ENCODE data around the gene GOLGA1. TPM values are rescaled to one million over a fixed set of nuclear protein-coding genes. Genes with fewer than 3 reads are reported as not detected.
A peak's percentile ranks its signal among the peaks of the same experiment; 100 is the strongest.

The GOLGA1 gene
- polyA plus RNA-seq, 3 donors, result 3.1 to 15.7 (median 8.0) TPM

- TF ChIP-seq, protein P1, sequence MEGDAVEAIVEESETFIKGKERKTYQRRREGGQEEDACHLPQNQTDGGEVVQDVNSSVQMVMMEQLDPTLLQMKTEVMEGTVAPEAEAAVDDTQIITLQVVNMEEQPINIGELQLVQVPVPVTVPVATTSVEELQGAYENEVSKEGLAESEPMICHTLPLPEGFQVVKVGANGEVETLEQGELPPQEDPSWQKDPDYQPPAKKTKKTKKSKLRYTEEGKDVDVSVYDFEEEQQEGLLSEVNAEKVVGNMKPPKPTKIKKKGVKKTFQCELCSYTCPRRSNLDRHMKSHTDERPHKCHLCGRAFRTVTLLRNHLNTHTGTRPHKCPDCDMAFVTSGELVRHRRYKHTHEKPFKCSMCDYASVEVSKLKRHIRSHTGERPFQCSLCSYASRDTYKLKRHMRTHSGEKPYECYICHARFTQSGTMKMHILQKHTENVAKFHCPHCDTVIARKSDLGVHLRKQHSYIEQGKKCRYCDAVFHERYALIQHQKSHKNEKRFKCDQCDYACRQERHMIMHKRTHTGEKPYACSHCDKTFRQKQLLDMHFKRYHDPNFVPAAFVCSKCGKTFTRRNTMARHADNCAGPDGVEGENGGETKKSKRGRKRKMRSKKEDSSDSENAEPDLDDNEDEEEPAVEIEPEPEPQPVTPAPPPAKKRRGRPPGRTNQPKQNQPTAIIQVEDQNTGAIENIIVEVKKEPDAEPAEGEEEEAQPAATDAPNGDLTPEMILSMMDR (IDR thresholded peaks at IDR 0.05), result no peak
- Mint-ChIP-seq H3K4me1 (peaks cover 12% of the 10 kb centered on the region), H3K27ac (peak overlapping the region; percentile 10 to 76 (median 49)), H3K36me3 (peaks cover 81 to 86% of the 10 kb centered on the region in 2 donors), H3K9me3 (peaks cover 0 to 2% (median 0%) of the 10 kb centered on the region in 7 donors), H3K27me3 (ENCODE audit: low read depth in 3 of 3) (peaks cover 0 to 1% (median 0%) of the 10 kb centered on the region in 3 donors), H3K4me3 (no peak overlapping the region)
- no peak overlapping the region for H3K4me2 ChIP-seq (replicated peaks; ENCODE audit: extremely low read depth, low read length, poor library complexity, severe bottlenecking)
- intact Hi-C loops (cut with micrococcal nuclease), result no loop called here
- H2AFZ ChIP-seq (ENCODE audit: insufficient read depth, low read depth, low read length, poor library complexity, severe bottlenecking), result no peak overlapping the region
- H3K9ac ChIP-seq (ENCODE audit: insufficient read depth, low read length, poor library complexity, severe bottlenecking), result no peak overlapping the region
- H4K20me1 ChIP-seq (ENCODE audit: insufficient read depth, low read length), result peaks cover 50% of the 10 kb centered on the region
- no peaks in the 10 kb centered on the region for H3K9me3 ChIP-seq (replicated peaks in 1 of 2; ENCODE audit: control insufficient read depth in 1 of 2, insufficient read depth in 1 of 2, low read length in 2 of 2)
- H3K27ac ChIP-seq (ENCODE audit: low read depth in 1 of 2, low read length in 2 of 2), result no peak overlapping the region
- WGBS (ENCODE audit: insufficient coverage), result 96% methylated on average over 12 of the region's 14 CpGs
- peaks cover 86 to 91% of the 10 kb centered on the region in 2 donors for H3K36me3 ChIP-seq (replicated peaks in 1 of 2; ENCODE audit: control insufficient read depth in 1 of 2, insufficient read depth in 2 of 2, low read length in 2 of 2)
- H3K4me3 ChIP-seq (replicated peaks in 1 of 3; ENCODE audit: low read depth in 2 of 3, low read length in 3 of 3), result no peak overlapping the region
- peaks cover 38% of the 10 kb centered on the region for H3K79me2 ChIP-seq (ENCODE audit: insufficient read depth, low read length)
- H3K27me3 ChIP-seq (ENCODE audit: control insufficient read depth in 2 of 2, insufficient read depth in 2 of 2, low read length in 2 of 2), result no peaks in the 10 kb centered on the region
- H3K4me1 ChIP-seq (ENCODE audit: control insufficient read depth in 1 of 2, insufficient read depth in 2 of 2, low read length in 2 of 2), result peaks cover 12% of the 10 kb centered on the region in 2 donors
- no peak for DNase-seq
Measured at GRCh38 chr9:124877021-124877782, 63.7 kb downstream of the GOLGA1 start.

DNA sequence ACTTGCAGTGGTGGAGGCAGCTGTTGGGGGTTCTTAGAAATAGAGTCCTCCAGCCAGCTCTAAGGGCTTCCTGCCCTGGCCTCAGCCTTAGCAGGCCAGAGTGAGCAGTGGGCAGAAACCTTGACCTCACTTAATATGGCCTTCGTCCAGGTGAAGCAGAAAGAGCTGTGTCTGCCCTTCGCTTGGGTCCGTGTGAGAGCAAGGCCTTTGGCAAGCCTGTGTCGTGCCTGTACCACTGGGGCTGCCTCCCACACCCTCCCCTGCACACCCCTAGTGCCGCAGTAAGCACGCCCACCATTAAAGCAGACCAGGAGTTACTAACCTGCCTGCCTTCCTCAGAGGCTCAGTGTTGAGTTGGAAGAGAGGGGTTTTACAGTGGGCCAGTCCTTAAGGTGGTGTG is 65.4 kb downstream of the GOLGA1 start:
- peak overlapping the region in 2 of 7 donors; percentile 32 to 46 for H3K27ac Mint-ChIP-seq

More for the DNA sequence above, 65.4 kb downstream of the GOLGA1 start:
- intact Hi-C loops (cut with micrococcal nuclease), result no loop called here
- TF ChIP-seq, protein P1 (IDR thresholded peaks at IDR 0.05), result no peak
- Mint-ChIP-seq H3K9me3 (peaks cover 0 to 2% (median 0%) of the 10 kb centered on the region in 7 donors), H3K36me3 (peaks cover 70 to 77% of the 10 kb centered on the region in 2 donors), H3K27me3 (ENCODE audit: low read depth in 3 of 3) (peaks cover 0 to 2% (median 0%) of the 10 kb centered on the region in 3 donors), H3K4me1 (peaks cover 29% of the 10 kb centered on the region), H3K4me3 (no peak overlapping the region)
- Histone ChIP-seq H3K4me2 (replicated peaks; ENCODE audit: extremely low read depth, low read length, poor library complexity, severe bottlenecking) (no peak overlapping the region), H3K27ac (ENCODE audit: low read depth in 1 of 2, low read length in 2 of 2) (peak overlapping the region in 1 of 2 donors; percentile 1), H3K9ac (ENCODE audit: insufficient read depth, low read length, poor library complexity, severe bottlenecking) (no peak overlapping the region), H2AFZ (ENCODE audit: insufficient read depth, low read depth, low read length, poor library complexity, severe bottlenecking) (no peak overlapping the region), H3K4me1 (ENCODE audit: control insufficient read depth in 1 of 2, insufficient read depth in 2 of 2, low read length in 2 of 2) (peaks cover 29% of the 10 kb centered on the region in 2 donors), H3K27me3 (ENCODE audit: control insufficient read depth in 2 of 2, insufficient read depth in 2 of 2, low read length in 2 of 2) (no peaks in the 10 kb centered on the region), H3K4me3 (replicated peaks in 1 of 3; ENCODE audit: low read depth in 2 of 3, low read length in 3 of 3) (no peak overlapping the region), H3K79me2 (ENCODE audit: insufficient read depth, low read length) (peaks cover 56% of the 10 kb centered on the region), H4K20me1 (ENCODE audit: insufficient read depth, low read length) (peaks cover 67% of the 10 kb centered on the region), H3K9me3 (replicated peaks in 1 of 2; ENCODE audit: control insufficient read depth in 1 of 2, insufficient read depth in 1 of 2, low read length in 2 of 2) (no peaks in the 10 kb centered on the region), H3K36me3 (replicated peaks in 1 of 2; ENCODE audit: control insufficient read depth in 1 of 2, insufficient read depth in 2 of 2, low read length in 2 of 2) (peaks cover 69 to 74% of the 10 kb centered on the region in 2 donors)
- 100% methylated on average over 3 of the region's 6 CpGs for WGBS (ENCODE audit: insufficient coverage)
- no peak for DNase-seq
